ENCODE data around the gene CTDSP1.

The CTDSP1 gene

DNA sequence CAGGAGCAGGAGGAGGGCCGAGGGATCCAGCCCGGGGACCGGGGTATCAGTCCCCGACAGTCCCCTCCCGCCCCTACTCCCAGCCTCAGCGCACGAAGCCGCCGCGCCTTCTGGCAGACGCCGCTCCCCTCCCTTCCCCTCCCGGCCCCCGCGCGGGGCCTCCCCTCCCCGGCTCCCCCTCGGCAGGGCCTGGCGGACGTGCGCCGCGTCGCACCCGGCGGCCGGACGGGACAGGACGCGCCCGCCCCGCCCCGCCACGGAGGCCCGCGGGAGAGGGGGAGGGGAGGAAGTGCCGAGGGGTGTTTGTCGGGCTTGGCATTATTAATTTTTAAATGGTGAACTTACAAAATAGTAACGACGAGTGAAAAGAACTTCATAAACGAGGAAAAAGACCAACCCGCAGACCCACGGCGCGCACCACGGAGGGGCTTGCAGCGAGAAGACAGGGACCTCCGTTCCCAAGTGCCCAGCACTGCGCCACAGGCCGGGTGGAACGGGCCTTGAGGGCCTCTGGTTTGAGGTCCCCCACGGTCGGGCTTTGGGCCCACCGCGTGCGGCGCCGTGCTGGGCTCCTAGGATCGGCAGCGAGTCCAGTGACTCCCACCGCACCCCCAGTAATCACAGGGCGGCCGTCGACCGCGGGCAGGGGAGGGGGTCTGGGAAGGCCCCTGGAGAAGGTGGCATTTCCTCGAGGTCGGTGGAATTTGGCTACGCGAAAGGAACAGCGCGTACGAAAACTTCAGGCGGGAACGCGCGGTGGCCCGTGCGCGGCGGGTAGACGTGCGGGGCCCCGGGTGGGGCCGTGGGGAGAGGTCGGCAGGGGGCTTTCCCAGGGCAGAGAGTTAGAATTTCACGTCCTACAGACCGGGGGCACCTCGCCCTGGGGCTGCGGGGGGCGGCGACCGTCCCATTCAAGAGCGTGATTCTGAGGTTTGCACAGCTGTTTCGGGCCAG lies 954 bp upstream of the CTDSP1 start:
- TF ChIP-seq YY1 (IDR thresholded peaks at IDR 0.05; ENCODE audit: low read depth) (no peak), FOXM1 (IDR thresholded peaks at IDR 0.05; ENCODE audit: borderline replicate concordance, low read depth) (no peak), CEBPB (IDR thresholded peaks at IDR 0.05) (no peak), EGR1 (IDR thresholded peaks at IDR 0.05) (no peak), NFIC (IDR thresholded peaks at IDR 0.05) (no peak), MAX (IDR thresholded peaks at IDR 0.05) (no peak; the same call in 1 of the 2 replicates), TCF12 (IDR thresholded peaks at IDR 0.05; ENCODE audit: low read depth) (no peak; the same call in 1 of the 2 replicates), CREB1 (IDR thresholded peaks at IDR 0.05; ENCODE audit: low read depth) (no peak), ZBTB7A (IDR thresholded peaks at IDR 0.05; ENCODE audit: low read depth) (peak; percentile 64; the same call in 1 of the 2 replicates), RAD21 (IDR thresholded peaks at IDR 0.05; ENCODE audit: low read depth) (no peak), EP300 (IDR thresholded peaks at IDR 0.05; ENCODE audit: borderline replicate concordance) (0 out of 2 replicates have a peak, but pooled peaks have one; percentile 17), TEAD4 (IDR thresholded peaks at IDR 0.05) (0 out of 2 replicates have a peak, but pooled peaks have one; percentile 2), TAF1 (IDR thresholded peaks at IDR 0.05; ENCODE audit: low read depth) (no peak)
- TF ChIP-seq, protein P1, sequence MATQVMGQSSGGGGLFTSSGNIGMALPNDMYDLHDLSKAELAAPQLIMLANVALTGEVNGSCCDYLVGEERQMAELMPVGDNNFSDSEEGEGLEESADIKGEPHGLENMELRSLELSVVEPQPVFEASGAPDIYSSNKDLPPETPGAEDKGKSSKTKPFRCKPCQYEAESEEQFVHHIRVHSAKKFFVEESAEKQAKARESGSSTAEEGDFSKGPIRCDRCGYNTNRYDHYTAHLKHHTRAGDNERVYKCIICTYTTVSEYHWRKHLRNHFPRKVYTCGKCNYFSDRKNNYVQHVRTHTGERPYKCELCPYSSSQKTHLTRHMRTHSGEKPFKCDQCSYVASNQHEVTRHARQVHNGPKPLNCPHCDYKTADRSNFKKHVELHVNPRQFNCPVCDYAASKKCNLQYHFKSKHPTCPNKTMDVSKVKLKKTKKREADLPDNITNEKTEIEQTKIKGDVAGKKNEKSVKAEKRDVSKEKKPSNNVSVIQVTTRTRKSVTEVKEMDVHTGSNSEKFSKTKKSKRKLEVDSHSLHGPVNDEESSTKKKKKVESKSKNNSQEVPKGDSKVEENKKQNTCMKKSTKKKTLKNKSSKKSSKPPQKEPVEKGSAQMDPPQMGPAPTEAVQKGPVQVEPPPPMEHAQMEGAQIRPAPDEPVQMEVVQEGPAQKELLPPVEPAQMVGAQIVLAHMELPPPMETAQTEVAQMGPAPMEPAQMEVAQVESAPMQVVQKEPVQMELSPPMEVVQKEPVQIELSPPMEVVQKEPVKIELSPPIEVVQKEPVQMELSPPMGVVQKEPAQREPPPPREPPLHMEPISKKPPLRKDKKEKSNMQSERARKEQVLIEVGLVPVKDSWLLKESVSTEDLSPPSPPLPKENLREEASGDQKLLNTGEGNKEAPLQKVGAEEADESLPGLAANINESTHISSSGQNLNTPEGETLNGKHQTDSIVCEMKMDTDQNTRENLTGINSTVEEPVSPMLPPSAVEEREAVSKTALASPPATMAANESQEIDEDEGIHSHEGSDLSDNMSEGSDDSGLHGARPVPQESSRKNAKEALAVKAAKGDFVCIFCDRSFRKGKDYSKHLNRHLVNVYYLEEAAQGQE (IDR thresholded peaks at IDR 0.05; ENCODE audit: low read depth): no peak
- TF ChIP-seq, protein P2, sequence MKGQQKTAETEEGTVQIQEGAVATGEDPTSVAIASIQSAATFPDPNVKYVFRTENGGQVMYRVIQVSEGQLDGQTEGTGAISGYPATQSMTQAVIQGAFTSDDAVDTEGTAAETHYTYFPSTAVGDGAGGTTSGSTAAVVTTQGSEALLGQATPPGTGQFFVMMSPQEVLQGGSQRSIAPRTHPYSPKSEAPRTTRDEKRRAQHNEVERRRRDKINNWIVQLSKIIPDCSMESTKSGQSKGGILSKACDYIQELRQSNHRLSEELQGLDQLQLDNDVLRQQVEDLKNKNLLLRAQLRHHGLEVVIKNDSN (IDR thresholded peaks at IDR 0.05): no peak

GRCh38 chr2:218400167-218400929 lies 680 bp downstream of the CTDSP1 start:
- TF ChIP-seq MAX (IDR thresholded peaks at IDR 0.05) (peak; percentile 40; the same call in 1 of the 2 replicates), EGR1 (IDR thresholded peaks at IDR 0.05) (no peak), ZBTB7A (IDR thresholded peaks at IDR 0.05; ENCODE audit: low read depth) (peak; percentile 90)

DNA sequence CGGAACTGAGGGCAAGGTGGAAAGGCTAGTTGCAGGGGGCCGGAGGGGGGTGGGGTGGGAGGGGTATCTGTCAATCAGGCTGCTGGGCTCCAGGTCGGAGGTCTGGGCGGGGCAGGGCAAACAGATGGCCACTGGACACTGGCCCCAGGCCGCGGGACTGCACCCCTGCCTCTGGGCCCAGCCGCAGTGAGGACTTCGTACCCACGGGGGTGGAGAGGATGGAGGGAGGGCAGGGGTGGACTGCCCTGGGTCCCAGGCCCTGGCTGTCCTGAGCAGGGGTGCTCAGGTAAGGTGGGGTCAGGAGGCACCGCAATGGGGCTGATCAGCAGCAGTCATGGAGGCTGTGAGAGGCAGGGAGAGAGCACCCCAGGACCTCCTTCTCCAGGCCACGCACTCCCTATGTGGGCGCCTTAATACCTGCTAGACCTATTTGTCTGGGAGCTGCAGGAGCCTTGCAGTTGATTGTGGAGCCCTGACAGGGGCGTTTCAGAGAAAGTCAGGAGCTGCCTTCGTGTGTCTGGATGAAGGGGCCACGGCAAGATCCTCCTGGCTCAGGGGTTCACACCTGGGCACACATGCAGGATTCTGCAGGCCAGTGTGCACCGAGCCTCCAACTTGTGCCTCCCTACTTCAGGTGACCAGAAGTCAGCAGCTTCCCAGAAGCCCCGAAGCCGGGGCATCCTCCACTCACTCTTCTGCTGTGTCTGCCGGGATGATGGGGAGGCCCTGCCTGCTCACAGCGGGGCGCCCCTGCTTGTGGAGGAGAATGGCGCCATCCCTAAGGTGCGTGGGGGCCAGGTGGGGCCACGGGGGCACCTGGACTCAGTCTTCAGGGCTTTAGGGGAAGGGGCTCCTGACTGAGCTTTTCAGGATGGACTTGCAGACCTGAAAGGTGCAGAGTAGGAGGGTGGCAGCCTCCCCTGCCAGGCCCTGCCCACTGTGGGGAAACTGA lies 1.5 kb downstream of the CTDSP1 start:
- TF ChIP-seq TCF12 (IDR thresholded peaks at IDR 0.05; ENCODE audit: low read depth) (no peak), MAX (IDR thresholded peaks at IDR 0.05) (no peak), TAF1 (IDR thresholded peaks at IDR 0.05; ENCODE audit: low read depth) (no peak), YY1 (IDR thresholded peaks at IDR 0.05; ENCODE audit: low read depth) (no peak), NFIC (IDR thresholded peaks at IDR 0.05) (no peak), FOXM1 (IDR thresholded peaks at IDR 0.05; ENCODE audit: borderline replicate concordance, low read depth) (no peak), ZBTB7A (IDR thresholded peaks at IDR 0.05; ENCODE audit: low read depth) (no peak), TEAD4 (IDR thresholded peaks at IDR 0.05) (no peak), RAD21 (IDR thresholded peaks at IDR 0.05; ENCODE audit: low read depth) (no peak)
- TF ChIP-seq, protein P2 (IDR thresholded peaks at IDR 0.05): no peak

- no peak for TF ChIP-seq CEBPB (IDR thresholded peaks at IDR 0.05)
- TF ChIP-seq, protein P2 (IDR thresholded peaks at IDR 0.05): no peak
- no peak for TF ChIP-seq EP300 (IDR thresholded peaks at IDR 0.05; ENCODE audit: borderline replicate concordance)
- no peak for TF ChIP-seq RAD21 (IDR thresholded peaks at IDR 0.05; ENCODE audit: low read depth)
- no peak for TF ChIP-seq TEAD4 (IDR thresholded peaks at IDR 0.05)
- TF ChIP-seq FOXM1 (IDR thresholded peaks at IDR 0.05; ENCODE audit: borderline replicate concordance, low read depth): no peak
- no peak for TF ChIP-seq TAF1 (IDR thresholded peaks at IDR 0.05; ENCODE audit: low read depth)
- TF ChIP-seq TCF12 (IDR thresholded peaks at IDR 0.05; ENCODE audit: low read depth): no peak
- no peak for TF ChIP-seq EGR1 (IDR thresholded peaks at IDR 0.05)
- no peak for TF ChIP-seq NFIC (IDR thresholded peaks at IDR 0.05)
- no peak for TF ChIP-seq CREB1 (IDR thresholded peaks at IDR 0.05; ENCODE audit: low read depth)
- no peak for TF ChIP-seq ZBTB7A (IDR thresholded peaks at IDR 0.05; ENCODE audit: low read depth)
- TF ChIP-seq MAX (IDR thresholded peaks at IDR 0.05): no peak
- no peak for TF ChIP-seq YY1 (IDR thresholded peaks at IDR 0.05; ENCODE audit: low read depth)
- TF ChIP-seq, protein P1 (IDR thresholded peaks at IDR 0.05; ENCODE audit: low read depth): no peak
Measured at GRCh38 chr2:218401890-218402289, 2.2 kb downstream of the CTDSP1 start.

Measured in Ishikawa (cell line).